Vagina (tissue), 2 donors: ENCODE measurements around the gene CFAP46. TPM values are rescaled to one million over a fixed set of nuclear protein-coding genes. Genes with fewer than 3 reads are reported as not detected.

ENCODE experiments used
- DNase-seq, 2 donors: peaks; one replicate each; pipeline ENCODE4 v3.0.0-alpha.2; 2017; ENCODE audit errors: extremely low spot score in 2 of 2
- H3K27ac ChIP-seq: fragments of 200-600 bp; sonication (generic); one replicate; pipeline ENCODE4 v1.5.1; 2019
- H3K27me3 ChIP-seq: fragments of 200-600 bp; sonication (generic); one replicate; pipeline ENCODE4 v1.5.1; 2019
- H3K36me3 ChIP-seq, 2 donors: fragments of 200-600 bp; sonication (generic); one replicate each; pipeline ENCODE4 v1.5.1; 2017 to 2019
- H3K4me1 ChIP-seq: fragments of 200-600 bp; sonication (generic); one replicate; pipeline ENCODE4 v1.5.1; 2019
- H3K4me3 ChIP-seq, 2 donors: fragments of 200-600 bp; sonication (generic); 1 replicate in 1 of 2; 2 replicates in 1 of 2; pipeline ENCODE4 v1.5.1; 2016 to 2019
- H3K9me3 ChIP-seq: fragments of 200-600 bp; sonication (generic); one replicate; pipeline ENCODE4 v1.5.1; 2019
- POLR2A ChIP-seq, 2 donors: fragments of 450-650 bp; IDR thresholded peaks; one replicate each; pipeline ENCODE4 v1.6.1; 2017; ENCODE audit warnings: antibody characterized with exemption in 2 of 2, mild to moderate bottlenecking in 2 of 2, moderate library complexity in 2 of 2
- POLR2AphosphoS5 ChIP-seq, 2 donors: sonication (generic); formaldehyde crosslinking; IDR thresholded peaks; one replicate each; pipeline ENCODE4 v1.9.0; 2017; ENCODE audit warnings: antibody characterized with exemption in 2 of 2, mild to moderate bottlenecking in 2 of 2, low read depth in 1 of 2; ENCODE audit not compliant: insufficient read depth in 1 of 2
- intact Hi-C: fragments of 100-400 bp; cut with DNase I; formaldehyde crosslinking; loops from one replicate; pipeline ENCODE4 v1.15.1; 2023
- total RNA-seq: library from RNA; depleted of rRNA; stranded (reverse); fragments of >200 nt; gene quantifications from one replicate; pipeline ENCODE4 v1.2.3, GENCODE V29; 2016
- TF ChIP-seq, protein P1 (sequence below), 3 experiments: fragments of 450-650 bp in 2 of 3; fragments of 200-600 bp in 1 of 3; sonication (generic) in 1 of 3; IDR thresholded peaks; one replicate each; pipeline ENCODE4 v1.5.1; 2017 to 2019; ENCODE audit warnings: antibody characterized with exemption in 3 of 3, mild to moderate bottlenecking in 2 of 3, moderate library complexity in 2 of 3

CFAP46 gene
- total RNA-seq, 1 donor from 2014 or later: not detected

DNA sequence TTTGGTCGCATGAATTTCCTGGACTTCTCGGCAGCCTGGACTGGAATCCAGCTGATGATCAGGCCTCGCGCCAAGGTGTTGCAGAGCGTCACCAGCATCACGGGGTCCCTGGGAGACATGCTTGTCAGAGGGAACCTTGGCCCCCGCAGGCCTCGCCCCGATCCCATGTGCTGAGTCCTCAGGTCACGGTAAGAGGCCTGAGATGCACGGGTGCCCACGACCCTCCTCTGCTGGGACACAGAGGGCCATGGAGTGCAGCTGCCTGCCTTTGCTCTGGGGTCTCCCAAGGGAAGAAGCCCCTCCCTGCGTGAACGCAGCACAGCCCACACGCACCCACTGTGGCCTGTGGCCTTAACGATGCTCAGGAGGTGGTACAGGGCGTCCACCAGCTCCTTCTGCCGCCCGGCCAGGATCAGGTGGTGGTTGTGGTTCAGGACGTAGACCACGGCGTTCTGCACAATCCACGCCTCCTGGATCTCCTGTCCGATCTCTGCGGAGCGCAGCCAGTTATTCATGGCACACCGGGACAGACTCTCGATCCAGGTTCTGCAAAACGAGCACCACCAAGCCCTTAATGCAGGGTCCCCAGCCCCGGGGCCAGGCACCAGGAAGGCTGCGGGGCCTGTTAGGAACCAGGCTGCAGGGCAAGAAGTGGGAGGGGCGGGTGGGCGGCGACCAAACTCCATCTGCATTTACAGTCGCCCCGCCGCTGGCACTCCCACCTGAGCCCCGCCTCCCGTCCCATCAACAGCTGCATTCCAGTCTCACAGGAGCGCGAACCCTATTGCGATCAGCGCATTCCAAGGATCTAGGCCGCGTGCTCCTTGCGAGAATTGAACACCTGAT lies 29.4 kb downstream of the CFAP46 start:
- Histone ChIP-seq H3K4me3 (no peak overlapping the region), H3K4me1 (no peaks in the 10 kb centered on the region), H3K9me3 (no peaks in the 10 kb centered on the region), H3K36me3 (no peaks in the 10 kb centered on the region), H3K27me3 (no peaks in the 10 kb centered on the region), H3K27ac (no peak overlapping the region)
- intact Hi-C loops: no loop called here
- no peak for DNase-seq
- TF ChIP-seq, protein P1, sequence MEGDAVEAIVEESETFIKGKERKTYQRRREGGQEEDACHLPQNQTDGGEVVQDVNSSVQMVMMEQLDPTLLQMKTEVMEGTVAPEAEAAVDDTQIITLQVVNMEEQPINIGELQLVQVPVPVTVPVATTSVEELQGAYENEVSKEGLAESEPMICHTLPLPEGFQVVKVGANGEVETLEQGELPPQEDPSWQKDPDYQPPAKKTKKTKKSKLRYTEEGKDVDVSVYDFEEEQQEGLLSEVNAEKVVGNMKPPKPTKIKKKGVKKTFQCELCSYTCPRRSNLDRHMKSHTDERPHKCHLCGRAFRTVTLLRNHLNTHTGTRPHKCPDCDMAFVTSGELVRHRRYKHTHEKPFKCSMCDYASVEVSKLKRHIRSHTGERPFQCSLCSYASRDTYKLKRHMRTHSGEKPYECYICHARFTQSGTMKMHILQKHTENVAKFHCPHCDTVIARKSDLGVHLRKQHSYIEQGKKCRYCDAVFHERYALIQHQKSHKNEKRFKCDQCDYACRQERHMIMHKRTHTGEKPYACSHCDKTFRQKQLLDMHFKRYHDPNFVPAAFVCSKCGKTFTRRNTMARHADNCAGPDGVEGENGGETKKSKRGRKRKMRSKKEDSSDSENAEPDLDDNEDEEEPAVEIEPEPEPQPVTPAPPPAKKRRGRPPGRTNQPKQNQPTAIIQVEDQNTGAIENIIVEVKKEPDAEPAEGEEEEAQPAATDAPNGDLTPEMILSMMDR (IDR thresholded peaks at IDR 0.05): no peak
- no peak for TF ChIP-seq POLR2AphosphoS5 (IDR thresholded peaks at IDR 0.05; ENCODE audit: insufficient read depth in 1 of 2, low read depth in 1 of 2)
- no peak for TF ChIP-seq POLR2A (IDR thresholded peaks at IDR 0.05)

DNA sequence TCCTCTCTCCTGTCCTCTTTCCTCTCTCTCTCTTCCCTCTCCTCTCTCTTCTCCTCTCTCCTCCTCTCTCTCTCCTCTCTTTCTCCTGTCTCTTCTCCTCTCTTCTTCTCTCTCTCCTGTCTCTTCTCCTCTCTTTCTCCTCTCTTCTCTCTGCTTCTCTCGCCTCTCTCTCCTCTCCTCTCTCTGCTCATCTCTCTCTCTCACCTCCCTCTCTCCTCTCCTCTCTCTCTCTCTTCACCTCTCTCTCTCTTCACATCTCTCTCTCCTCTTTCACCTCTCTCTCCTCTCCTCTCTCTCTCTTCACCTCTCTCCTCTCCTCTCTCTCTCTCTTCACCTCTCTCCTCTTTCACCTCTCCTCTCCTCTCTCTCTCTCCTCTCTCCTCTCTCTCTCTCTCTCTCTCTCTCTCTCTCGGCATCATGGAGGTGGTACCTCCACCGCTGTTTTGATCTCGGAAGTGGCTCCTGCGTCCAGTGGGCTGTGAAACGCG lies 30.1 kb downstream of the CFAP46 start:
- H3K27me3 ChIP-seq: no peaks in the 10 kb centered on the region
- H3K36me3 ChIP-seq: no peaks in the 10 kb centered on the region
- H3K4me1 ChIP-seq: no peaks in the 10 kb centered on the region
- H3K9me3 ChIP-seq: no peaks in the 10 kb centered on the region
- no peak for DNase-seq
- no peak overlapping the region for H3K4me3 ChIP-seq
- intact Hi-C loops: no loop called here
- TF ChIP-seq POLR2AphosphoS5 (IDR thresholded peaks at IDR 0.05; ENCODE audit: insufficient read depth in 1 of 2, low read depth in 1 of 2) (no peak), POLR2A (IDR thresholded peaks at IDR 0.05) (no peak)
- TF ChIP-seq, protein P1 (IDR thresholded peaks at IDR 0.05): no peak
- H3K27ac ChIP-seq: no peak overlapping the region

DNA sequence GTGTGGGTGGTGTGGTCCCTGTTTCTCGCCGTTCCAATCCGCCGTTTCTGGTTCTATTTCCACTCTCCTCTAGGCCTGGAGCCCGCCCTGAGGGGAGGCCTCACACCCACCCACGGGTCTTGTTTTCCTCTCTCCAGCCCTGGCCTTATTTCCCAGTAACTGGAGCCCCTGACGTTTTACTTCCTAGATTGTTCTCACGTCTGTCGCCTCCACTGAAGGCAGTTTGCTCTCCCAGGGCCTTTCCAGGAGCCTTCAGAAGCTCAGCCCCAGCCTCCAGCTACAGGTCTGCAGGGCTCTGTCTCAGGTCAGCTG lies 30.6 kb downstream of the CFAP46 start:
- TF ChIP-seq POLR2AphosphoS5 (IDR thresholded peaks at IDR 0.05; ENCODE audit: insufficient read depth in 1 of 2, low read depth in 1 of 2) (no peak), POLR2A (IDR thresholded peaks at IDR 0.05) (no peak)
- TF ChIP-seq, protein P1 (IDR thresholded peaks at IDR 0.05): no peak
- H3K4me3 ChIP-seq: no peak overlapping the region

DNA sequence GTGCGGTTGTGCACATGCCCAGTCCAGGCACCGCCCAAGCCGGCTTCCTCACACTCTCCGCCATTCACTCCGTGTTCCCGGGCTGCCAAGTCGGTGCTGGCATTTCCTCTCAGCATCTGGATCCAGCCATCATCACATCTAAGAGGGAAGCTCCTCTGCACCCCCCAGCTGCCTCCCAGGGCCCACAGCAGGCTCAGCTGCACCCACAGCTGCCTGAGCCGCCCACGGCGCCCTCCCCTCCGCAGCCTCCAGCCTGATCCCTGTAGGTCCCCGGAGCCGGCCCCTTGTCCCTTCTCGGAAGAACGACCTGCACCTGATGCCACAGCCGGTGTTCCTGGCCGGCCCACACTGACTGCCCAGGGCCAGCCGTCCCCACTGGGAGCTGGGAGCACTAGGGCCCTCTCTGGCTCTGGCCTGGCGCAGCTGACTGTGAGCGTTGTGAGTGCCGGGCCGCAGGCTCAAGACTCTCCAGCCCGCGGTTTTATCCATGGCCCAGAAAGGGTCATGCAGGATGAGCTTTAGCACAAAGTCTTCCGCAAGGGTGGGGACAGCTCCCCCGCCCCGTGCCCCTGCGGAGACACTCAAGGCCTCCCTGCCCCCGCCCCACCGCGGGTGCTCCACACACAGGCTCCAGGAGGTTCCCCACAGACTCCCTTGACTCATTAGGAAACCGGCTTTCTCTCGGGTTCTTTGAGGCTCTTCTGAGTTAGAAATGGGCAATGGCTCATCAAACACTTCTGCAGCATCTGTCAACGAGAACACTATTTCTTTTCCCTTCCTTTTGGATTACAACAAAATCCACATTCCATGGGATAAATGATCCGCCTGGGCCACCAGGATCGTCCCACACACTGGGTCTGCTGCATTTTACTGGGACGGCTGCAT lies 31.2 kb downstream of the CFAP46 start:
- H3K4me1 ChIP-seq: no peaks in the 10 kb centered on the region
- no peak overlapping the region for H3K27ac ChIP-seq
- no peaks in the 10 kb centered on the region for H3K27me3 ChIP-seq
- no peaks in the 10 kb centered on the region for H3K9me3 ChIP-seq
- no peaks in the 10 kb centered on the region for H3K36me3 ChIP-seq
- TF ChIP-seq, protein P1 (IDR thresholded peaks at IDR 0.05): no peak
- TF ChIP-seq POLR2A (IDR thresholded peaks at IDR 0.05): no peak
- TF ChIP-seq POLR2AphosphoS5 (IDR thresholded peaks at IDR 0.05; ENCODE audit: insufficient read depth in 1 of 2, low read depth in 1 of 2): no peak
- intact Hi-C loops: no loop called here
- no peak for DNase-seq
- no peak overlapping the region for H3K4me3 ChIP-seq

More for the DNA sequence above, 30.6 kb downstream of the CFAP46 start:
- intact Hi-C loops: no loop called here
- H3K4me1 ChIP-seq: no peaks in the 10 kb centered on the region
- DNase-seq: no peak
- H3K27me3 ChIP-seq: no peaks in the 10 kb centered on the region
- H3K9me3 ChIP-seq: no peaks in the 10 kb centered on the region
- no peaks in the 10 kb centered on the region for H3K36me3 ChIP-seq
- H3K27ac ChIP-seq: no peak overlapping the region
